Measurements from ENCODE around the gene ATP6V0E2. TPM values are rescaled to one million over a fixed set of nuclear protein-coding genes. Genes with fewer than 3 reads are reported as not detected.

The ATP6V0E2 gene
- 211 TPM for total RNA-seq

DNA sequence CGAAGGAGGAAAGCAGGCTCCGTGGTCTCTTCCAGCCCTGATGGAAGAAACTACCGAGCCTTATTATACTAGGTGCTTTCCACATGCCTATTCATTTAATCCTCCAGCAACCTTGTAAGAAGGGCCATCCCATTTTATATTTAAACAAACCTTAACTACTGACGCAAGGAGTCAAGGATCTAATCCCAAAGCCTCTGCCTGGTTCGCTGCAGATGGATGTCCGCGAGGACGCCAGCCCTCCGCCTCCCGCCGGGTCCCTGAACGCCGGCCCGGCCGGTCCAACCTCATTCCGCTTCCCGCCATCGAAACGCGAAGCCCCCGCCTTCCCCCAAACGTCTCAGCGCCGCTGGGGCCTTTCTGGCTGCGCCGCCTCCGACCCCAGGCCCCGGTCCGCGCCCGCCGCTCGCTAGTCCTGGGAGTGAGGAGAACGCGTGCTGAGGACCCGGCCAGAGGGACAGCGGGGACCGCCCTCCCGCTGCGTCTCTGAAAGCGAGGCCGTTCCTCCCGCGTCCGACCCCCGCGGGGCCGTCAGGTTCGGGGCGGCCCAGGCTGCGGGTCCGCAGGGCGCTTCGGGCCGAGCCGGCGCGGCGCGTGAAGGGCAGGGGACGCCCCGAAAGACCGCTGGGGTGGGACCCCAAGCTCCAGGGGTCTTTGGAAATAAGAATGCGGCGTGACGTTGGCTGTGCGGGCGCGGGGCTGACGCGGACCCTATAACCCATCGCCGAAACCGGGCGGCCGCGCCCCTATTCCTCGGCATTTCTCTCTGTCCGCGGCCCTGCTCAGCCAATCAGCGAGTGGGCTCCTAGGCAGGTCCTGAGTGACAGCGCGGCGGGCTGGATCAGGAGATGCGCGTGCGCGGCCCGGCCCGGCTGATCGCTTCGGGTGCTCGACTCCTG lies at the start of gene ATP6V0E2:
Gene ATP6V0E2, plus strand, starts transcription at position 896 of the 896 bp plus-strand sequence. CDS start 97 bp downstream, outside the sequence.

DNA sequence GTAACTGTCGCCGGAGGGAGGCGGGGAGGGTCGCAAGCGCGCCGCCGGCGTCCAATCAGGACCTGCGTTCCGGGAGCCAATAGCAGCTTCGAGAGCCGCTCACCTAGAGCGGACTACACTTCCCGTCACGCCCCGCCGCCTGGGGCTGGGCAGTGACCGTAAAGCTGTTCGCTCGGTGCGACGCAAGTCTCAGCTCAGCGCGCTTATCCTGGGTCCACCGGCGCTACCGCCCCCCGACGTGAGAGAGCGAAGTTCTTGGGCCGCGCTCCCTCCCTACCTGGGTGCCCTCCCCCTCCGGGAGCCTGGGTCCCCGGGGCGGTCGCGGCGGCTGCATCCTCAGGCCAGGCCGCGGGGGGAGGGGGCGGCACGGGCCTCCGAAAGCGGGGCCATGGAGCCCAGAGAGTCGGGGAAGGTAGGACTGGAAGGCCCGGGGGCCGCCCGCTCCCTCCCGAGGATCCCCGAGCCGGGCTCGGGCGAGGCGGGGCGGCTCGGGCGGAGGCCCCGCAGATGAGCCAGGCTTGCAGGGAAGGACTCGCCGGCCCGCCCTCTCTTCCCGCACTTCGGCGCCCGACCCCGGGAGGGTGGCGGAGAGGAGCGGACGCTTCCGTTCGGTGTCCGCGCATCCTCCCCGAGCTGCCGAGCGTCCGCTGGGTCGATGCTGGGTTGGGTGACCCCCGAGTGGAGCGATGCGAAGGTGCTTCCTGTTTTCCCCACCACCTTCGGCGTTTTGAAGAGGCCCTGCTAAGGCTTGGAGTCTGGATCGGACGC lies 35.4 kb upstream of the ATP6V0E2 start, which contains the start of gene ZNF862:
Gene ZNF862, plus strand, starts transcription at position 152 of the 768 bp plus-strand sequence. Its CDS starts 237 bp downstream, at position 389.

Small RNAs within 50 kb of the gene (small RNA-seq; reads per million reads assigned to genes)
- not detected for gene AC093458.1

Other genes starting within 250 kb of the ATP6V0E2 start
- gene ZNF467, start 100.4 kb upstream of the ATP6V0E2 start, total RNA-seq, result 3.2 TPM
- 14.8 TPM for gene ZNF862, start 35.6 kb upstream of the ATP6V0E2 start, total RNA-seq